Liver (tissue), 3 donors: Measurements from ENCODE around the gene ABCC3.

Source experiments
- ATF3 ChIP-seq: IDR thresholded peaks from 2 replicates; pipeline ENCODE4 v1.6.1; 2016; ENCODE audit warnings: antibody characterized with exemption
- HNF4A ChIP-seq, 2 donors: conservative IDR thresholded peaks; 2 replicates each; pipeline ENCODE4 v1.6.1; 2016; ENCODE audit warnings: antibody characterized with exemption in 2 of 2, mild to moderate bottlenecking in 2 of 2
- MAX ChIP-seq: IDR thresholded peaks from 2 replicates; pipeline ENCODE4 v1.6.1; 2016; ENCODE audit warnings: antibody characterized with exemption
- NR2F2 ChIP-seq: IDR thresholded peaks from 2 replicates; pipeline ENCODE4 v1.6.1; 2016; ENCODE audit warnings: antibody characterized with exemption
- RAD21 ChIP-seq, 2 donors: IDR thresholded peaks; 2 replicates each; pipeline ENCODE4 v1.6.1; 2016; ENCODE audit warnings: antibody characterized with exemption in 2 of 2, mild to moderate bottlenecking in 2 of 2
- REST ChIP-seq: IDR thresholded peaks from 2 replicates; pipeline ENCODE4 v1.6.1; 2016; ENCODE audit warnings: antibody characterized with exemption, mild to moderate bottlenecking
- RXRA ChIP-seq, 2 donors: IDR thresholded peaks; 2 replicates each; pipeline ENCODE4 v1.6.1; 2017 to 2018; ENCODE audit warnings: antibody characterized with exemption in 2 of 2, mild to moderate bottlenecking in 1 of 2
- SP1 ChIP-seq: IDR thresholded peaks from 2 replicates; pipeline ENCODE4 v1.6.1; 2018; ENCODE audit warnings: antibody characterized with exemption, mild to moderate bottlenecking
- TAF1 ChIP-seq: conservative IDR thresholded peaks from 2 replicates; pipeline ENCODE4 v1.6.1; 2016; ENCODE audit warnings: antibody characterized with exemption, mild to moderate bottlenecking
- YY1 ChIP-seq: IDR thresholded peaks from 2 replicates; pipeline ENCODE4 v1.6.1; 2016; ENCODE audit warnings: antibody characterized with exemption, mild to moderate bottlenecking
- TF ChIP-seq, protein P1 (sequence below): fragments of 150-350 bp; IDR thresholded peaks from 2 replicates; pipeline ENCODE4 v1.5.1; 2017; ENCODE audit warnings: improper control_type of control experiment, low read depth, low read length; ENCODE audit not compliant: missing input control
- donor health status: healthy.
- donor health status: healthy.

DNA sequence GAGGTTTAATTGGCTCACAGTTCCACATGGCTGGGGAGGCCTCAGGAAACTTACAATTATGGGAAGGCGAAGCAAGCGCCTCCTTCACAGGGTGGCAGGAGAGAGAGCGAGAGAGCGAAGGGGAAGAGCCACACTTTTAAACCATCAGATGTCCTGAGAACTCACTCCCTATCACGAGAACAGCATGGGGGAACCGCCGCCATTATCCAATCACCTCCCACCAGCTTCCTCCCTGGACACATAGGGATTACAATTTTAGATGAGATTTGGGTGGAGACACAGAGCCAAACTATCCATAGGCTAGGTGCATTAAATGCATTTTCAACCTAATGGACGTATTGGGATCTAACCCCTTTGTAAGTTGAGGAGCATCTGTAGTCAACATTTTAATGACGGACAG, 78.0 kb downstream of the ABCC3 start:
- TF ChIP-seq, protein P1, sequence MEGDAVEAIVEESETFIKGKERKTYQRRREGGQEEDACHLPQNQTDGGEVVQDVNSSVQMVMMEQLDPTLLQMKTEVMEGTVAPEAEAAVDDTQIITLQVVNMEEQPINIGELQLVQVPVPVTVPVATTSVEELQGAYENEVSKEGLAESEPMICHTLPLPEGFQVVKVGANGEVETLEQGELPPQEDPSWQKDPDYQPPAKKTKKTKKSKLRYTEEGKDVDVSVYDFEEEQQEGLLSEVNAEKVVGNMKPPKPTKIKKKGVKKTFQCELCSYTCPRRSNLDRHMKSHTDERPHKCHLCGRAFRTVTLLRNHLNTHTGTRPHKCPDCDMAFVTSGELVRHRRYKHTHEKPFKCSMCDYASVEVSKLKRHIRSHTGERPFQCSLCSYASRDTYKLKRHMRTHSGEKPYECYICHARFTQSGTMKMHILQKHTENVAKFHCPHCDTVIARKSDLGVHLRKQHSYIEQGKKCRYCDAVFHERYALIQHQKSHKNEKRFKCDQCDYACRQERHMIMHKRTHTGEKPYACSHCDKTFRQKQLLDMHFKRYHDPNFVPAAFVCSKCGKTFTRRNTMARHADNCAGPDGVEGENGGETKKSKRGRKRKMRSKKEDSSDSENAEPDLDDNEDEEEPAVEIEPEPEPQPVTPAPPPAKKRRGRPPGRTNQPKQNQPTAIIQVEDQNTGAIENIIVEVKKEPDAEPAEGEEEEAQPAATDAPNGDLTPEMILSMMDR, result no peak
- TF ChIP-seq YY1 (no peak), MAX (no peak), REST (no peak), NR2F2 (no peak), RAD21 (IDR thresholded peaks at IDR 0.05) (no peak), SP1 (no peak), TAF1 (no peak), RXRA (IDR thresholded peaks at IDR 0.05) (no peak), HNF4A (conservative IDR thresholded peaks at IDR 0.05) (no peak), ATF3 (no peak)
